HepG2 (cell line): ENCODE data around the gene CTXN1.
"Not testable (repeated sequence)": the region's sequence is repeated elsewhere in the genome, so short reads cannot be mapped to it uniquely, and the experiment has no call there.

Experiments
- GLMP ChIP-seq: sonication (generic); formaldehyde crosslinking; IDR thresholded peaks from 2 replicates; pipeline ENCODE4 v1.9.0; 2021; ENCODE audit warnings: missing genetic modification reagents, mild to moderate bottlenecking, borderline replicate concordance
- ZNF644 ChIP-seq: IDR thresholded peaks from 2 replicates; pipeline ENCODE4 v1.6.1; 2016; ENCODE audit warnings: low read depth

GRCh38 chr19:7961082-7961481 is 35.1 kb upstream of the CTXN1 start:
- TF ChIP-seq ZNF644; GLMP (CRISPR knock-in tag): not testable (repeated sequence)
